Progenitor cell of endocrine pancreas (in vitro differentiated cells): ENCODE measurements around the gene ATG14. TPM values are rescaled to one million over a fixed set of nuclear protein-coding genes. Genes with fewer than 3 reads are reported as not detected.

Source experiments
- DNase-seq: peaks from one replicate; pipeline ENCODE4 v3.0.0; 2021; ENCODE audit warnings: low spot score; ENCODE audit not compliant: unreplicated experiment
- H3K27ac Mint-ChIP-seq: 2 replicates; pipeline ENCODE4 v1.8.0; 2021; ENCODE audit warnings: mild to moderate bottlenecking, moderate library complexity, mixed read lengths
- H3K27me3 Mint-ChIP-seq: 2 replicates; pipeline ENCODE4 v1.8.0; 2021; ENCODE audit warnings: mixed read lengths
- H3K36me3 Mint-ChIP-seq: 2 replicates; pipeline ENCODE4 v1.8.0; 2022; ENCODE audit warnings: mixed read lengths; ENCODE audit not compliant: insufficient read depth
- H3K4me1 Mint-ChIP-seq: 2 replicates; pipeline ENCODE4 v1.8.0; 2021; ENCODE audit warnings: low read depth, mixed read lengths
- H3K4me3 Mint-ChIP-seq: 2 replicates; pipeline ENCODE4 v1.8.0; 2021; ENCODE audit warnings: low read depth, mild to moderate bottlenecking, moderate library complexity, mixed read lengths
- H3K9me3 Mint-ChIP-seq: 2 replicates; pipeline ENCODE4 v1.8.0; 2021; ENCODE audit warnings: low read depth, mixed read lengths
- CTCF ChIP-seq: fragments of 200-600 bp; sonication (generic); IDR thresholded peaks from one replicate; pipeline ENCODE4 v1.5.0; 2021; ENCODE audit warnings: antibody characterized with exemption, mild to moderate bottlenecking; ENCODE audit not compliant: unreplicated experiment
- total RNA-seq: library from RNA; stranded (reverse); gene quantifications from 2 replicates; pipeline ENCODE4 v1.2.1, GENCODE V29; 2021

ATG14 gene
- total RNA-seq, 1 donor from 2014 or later, result 14.9 TPM

GRCh38 chr14:55449116-55449515, 37.5 kb upstream of the ATG14 start:
- Mint-ChIP-seq H3K4me3 (no peak overlapping the region), H3K27ac (no peak overlapping the region), H3K9me3 (no peaks in the 10 kb centered on the region), H3K27me3 (peaks cover 5% of the 10 kb centered on the region), H3K36me3 (no peaks in the 10 kb centered on the region), H3K4me1 (peaks cover 9% of the 10 kb centered on the region)
- TF ChIP-seq CTCF, result no peak
- no peak for DNase-seq

- Mint-ChIP-seq H3K27ac (no peak overlapping the region), H3K9me3 (no peaks in the 10 kb centered on the region), H3K36me3 (no peaks in the 10 kb centered on the region), H3K4me3 (no peak overlapping the region), H3K4me1 (peaks cover 5% of the 10 kb centered on the region), H3K27me3 (no peaks in the 10 kb centered on the region)
- no peak for TF ChIP-seq CTCF
- DNase-seq, result no peak
Observed at GRCh38 chr14:55448141-55448614, 36.5 kb upstream of the ATG14 start.

GRCh38 chr14:55446833-55447232, 35.2 kb upstream of the ATG14 start:
- H3K36me3 Mint-ChIP-seq, result no peaks in the 10 kb centered on the region
- peaks cover 5% of the 10 kb centered on the region for H3K4me1 Mint-ChIP-seq
- H3K27ac Mint-ChIP-seq, result no peak overlapping the region
- no peak overlapping the region for H3K4me3 Mint-ChIP-seq
- no peak for TF ChIP-seq CTCF
- H3K27me3 Mint-ChIP-seq, result no peaks in the 10 kb centered on the region
- no peak for DNase-seq
- no peaks in the 10 kb centered on the region for H3K9me3 Mint-ChIP-seq

GRCh38 chr14:55446127-55446736, 34.6 kb upstream of the ATG14 start:
- peak; percentile 81 for TF ChIP-seq CTCF
- Mint-ChIP-seq H3K9me3 (no peaks in the 10 kb centered on the region), H3K36me3 (no peaks in the 10 kb centered on the region), H3K27me3 (no peaks in the 10 kb centered on the region), H3K27ac (no peak overlapping the region), H3K4me1 (peaks cover 5% of the 10 kb centered on the region), H3K4me3 (no peak overlapping the region)
- peak; percentile 34 for DNase-seq

GRCh38 chr14:55441286-55441685, 29.7 kb upstream of the ATG14 start:
- Mint-ChIP-seq H3K27me3 (peaks cover 11% of the 10 kb centered on the region), H3K4me1 (no peaks in the 10 kb centered on the region), H3K9me3 (no peaks in the 10 kb centered on the region), H3K4me3 (no peak overlapping the region), H3K36me3 (no peaks in the 10 kb centered on the region), H3K27ac (no peak overlapping the region)
- DNase-seq, result no peak
- no peak for TF ChIP-seq CTCF
